22Rv1 (cell line): ENCODE results near the gene TMC2.

Source experiments
- ZFX ChIP-seq: fragments of 450-650 bp; IDR thresholded peaks from 2 replicates; pipeline ENCODE4 v1.6.1; 2017; ENCODE audit warnings: antibody characterized with exemption, borderline replicate concordance
- TF ChIP-seq, protein P1 (sequence below): fragments of 450-650 bp; IDR thresholded peaks from 2 replicates; pipeline ENCODE4 v1.5.1; 2017; ENCODE audit warnings: mild to moderate bottlenecking

- TF ChIP-seq, protein P1, sequence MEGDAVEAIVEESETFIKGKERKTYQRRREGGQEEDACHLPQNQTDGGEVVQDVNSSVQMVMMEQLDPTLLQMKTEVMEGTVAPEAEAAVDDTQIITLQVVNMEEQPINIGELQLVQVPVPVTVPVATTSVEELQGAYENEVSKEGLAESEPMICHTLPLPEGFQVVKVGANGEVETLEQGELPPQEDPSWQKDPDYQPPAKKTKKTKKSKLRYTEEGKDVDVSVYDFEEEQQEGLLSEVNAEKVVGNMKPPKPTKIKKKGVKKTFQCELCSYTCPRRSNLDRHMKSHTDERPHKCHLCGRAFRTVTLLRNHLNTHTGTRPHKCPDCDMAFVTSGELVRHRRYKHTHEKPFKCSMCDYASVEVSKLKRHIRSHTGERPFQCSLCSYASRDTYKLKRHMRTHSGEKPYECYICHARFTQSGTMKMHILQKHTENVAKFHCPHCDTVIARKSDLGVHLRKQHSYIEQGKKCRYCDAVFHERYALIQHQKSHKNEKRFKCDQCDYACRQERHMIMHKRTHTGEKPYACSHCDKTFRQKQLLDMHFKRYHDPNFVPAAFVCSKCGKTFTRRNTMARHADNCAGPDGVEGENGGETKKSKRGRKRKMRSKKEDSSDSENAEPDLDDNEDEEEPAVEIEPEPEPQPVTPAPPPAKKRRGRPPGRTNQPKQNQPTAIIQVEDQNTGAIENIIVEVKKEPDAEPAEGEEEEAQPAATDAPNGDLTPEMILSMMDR: no peak
- TF ChIP-seq ZFX: no peak
Observed at GRCh38 chr20:2691127-2691526, 154.8 kb downstream of the TMC2 start.
